ENCODE measurements around the gene TRPM3.
A peak's percentile ranks its signal among the peaks of the same experiment; 100 is the strongest.

The TRPM3 gene

DNA sequence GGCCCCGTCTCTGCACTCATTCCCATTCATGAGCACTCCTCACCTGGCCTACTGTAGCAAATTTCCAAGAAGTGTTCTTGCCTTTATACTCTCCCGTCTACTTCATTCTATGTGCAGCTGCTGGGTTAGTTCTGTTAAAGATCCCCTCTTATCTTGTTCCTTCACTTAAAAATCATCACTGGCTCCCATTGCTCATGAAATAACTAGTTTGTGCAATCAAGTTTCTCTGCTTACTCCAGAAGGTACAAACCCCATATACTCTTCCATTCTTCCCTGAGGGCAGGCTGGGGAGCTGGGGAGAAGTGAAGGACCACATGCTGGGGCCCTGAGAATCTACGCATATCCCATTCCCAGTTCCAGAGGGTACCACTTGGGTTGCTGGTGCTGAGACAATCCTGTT, 622.6 kb downstream of the TRPM3 start:
- Histone ChIP-seq H3K9ac (no peak overlapping the region), H3K36me3 (no peaks in the 10 kb centered on the region), H3K4me2 (no peak overlapping the region)

GRCh38 chr9:70496244-70496643, 625.2 kb downstream of the TRPM3 start:
- Histone ChIP-seq H3K9me3 (no peaks in the 10 kb centered on the region), H3K36me3 (no peaks in the 10 kb centered on the region), H3K27ac (no peak overlapping the region), H3K4me2 (no peak overlapping the region), H3K4me1 (peaks cover 46% of the 10 kb centered on the region), H3K27me3 (no peaks in the 10 kb centered on the region), H3K9ac (no peak overlapping the region), H4K20me1 (no peaks in the 10 kb centered on the region), H3K4me3 (no peak overlapping the region)
- TF ChIP-seq Cebpa-rat (IDR thresholded peaks at IDR 0.05) = no peak

More for the DNA sequence above, 622.6 kb downstream of the TRPM3 start:
- H3K4me3 ChIP-seq = no peak overlapping the region
- TF ChIP-seq Cebpa-rat (IDR thresholded peaks at IDR 0.05) = no peak
- peaks cover 21% of the 10 kb centered on the region for H3K4me1 ChIP-seq
- no peak overlapping the region for H3K27ac ChIP-seq
- no peaks in the 10 kb centered on the region for H4K20me1 ChIP-seq
- no peaks in the 10 kb centered on the region for H3K27me3 ChIP-seq
- H3K9me3 ChIP-seq = no peaks in the 10 kb centered on the region

GRCh38 chr9:70495514-70495913, 625.9 kb downstream of the TRPM3 start:
- Histone ChIP-seq H3K4me2 (peak overlapping the region; percentile 88), H3K9ac (no peak overlapping the region)
- no peak for TF ChIP-seq Cebpa-rat (IDR thresholded peaks at IDR 0.05)

DNA sequence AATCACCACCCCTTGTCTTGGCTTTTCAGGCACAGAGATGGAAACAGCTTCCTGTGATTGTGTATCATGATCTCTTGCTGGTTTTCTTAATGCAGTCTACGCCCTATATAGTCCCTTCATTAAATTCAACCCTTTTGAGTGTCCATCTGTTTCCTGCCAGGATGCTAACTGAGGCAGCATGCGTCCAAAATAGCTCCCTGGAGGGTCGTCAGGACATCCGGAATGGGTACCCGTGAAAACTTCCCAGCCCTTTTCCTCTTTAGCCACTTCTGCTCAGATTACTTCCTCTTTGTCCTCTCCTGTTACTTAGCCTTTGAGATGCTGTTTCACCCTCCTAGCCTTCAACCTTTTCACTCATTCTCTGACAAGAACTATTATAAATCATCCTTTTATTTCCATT, 627.2 kb downstream of the TRPM3 start:
- Histone ChIP-seq H3K27ac (peak overlapping the region; percentile 89), H3K4me3 (0 out of 2 replicates have a peak overlapping the region, but pooled peaks have one; percentile 29), H3K4me2 (peak overlapping the region; percentile 88), H4K20me1 (no peaks in the 10 kb centered on the region), H3K9ac (peak overlapping the region; percentile 68), H3K36me3 (no peaks in the 10 kb centered on the region), H3K4me1 (peaks cover 51% of the 10 kb centered on the region), H3K27me3 (no peaks in the 10 kb centered on the region), H3K9me3 (no peaks in the 10 kb centered on the region)
- TF ChIP-seq Cebpa-rat (IDR thresholded peaks at IDR 0.05) = no peak

More at GRCh38 chr9:70495514-70495913, 625.9 kb downstream of the TRPM3 start:
- Histone ChIP-seq H3K4me3 (no peak overlapping the region), H3K36me3 (no peaks in the 10 kb centered on the region), H3K4me1 (peaks cover 51% of the 10 kb centered on the region), H3K27me3 (no peaks in the 10 kb centered on the region), H3K9me3 (no peaks in the 10 kb centered on the region), H4K20me1 (no peaks in the 10 kb centered on the region), H3K27ac (peak overlapping the region; percentile 89)

- no peaks in the 10 kb centered on the region for H3K27me3 ChIP-seq
- no peaks in the 10 kb centered on the region for H3K9me3 ChIP-seq
Observed at GRCh38 chr9:70493029-70493428, 628.4 kb downstream of the TRPM3 start.

GRCh38 chr9:70492319-70492777, 629.1 kb downstream of the TRPM3 start:
- Histone ChIP-seq H3K4me2 (peak overlapping the region; percentile 88), H3K9me3 (no peaks in the 10 kb centered on the region), H3K9ac (no peak overlapping the region), H4K20me1 (no peaks in the 10 kb centered on the region), H3K27ac (peak overlapping the region; percentile 89; the same call in 1 of the 2 replicates), H3K36me3 (no peaks in the 10 kb centered on the region), H3K27me3 (no peaks in the 10 kb centered on the region), H3K4me1 (peaks cover 51% of the 10 kb centered on the region), H3K4me3 (no peak overlapping the region)
- no peak for TF ChIP-seq Cebpa-rat (IDR thresholded peaks at IDR 0.05)

More at GRCh38 chr9:70493029-70493428, 628.4 kb downstream of the TRPM3 start:
- Histone ChIP-seq H3K4me1 (peaks cover 51% of the 10 kb centered on the region), H3K36me3 (no peaks in the 10 kb centered on the region), H4K20me1 (no peaks in the 10 kb centered on the region), H3K4me2 (peak overlapping the region; percentile 88), H3K27ac (peak overlapping the region; percentile 89), H3K9ac (no peak overlapping the region), H3K4me3 (no peak overlapping the region)
- no peak for TF ChIP-seq Cebpa-rat (IDR thresholded peaks at IDR 0.05)

DNA sequence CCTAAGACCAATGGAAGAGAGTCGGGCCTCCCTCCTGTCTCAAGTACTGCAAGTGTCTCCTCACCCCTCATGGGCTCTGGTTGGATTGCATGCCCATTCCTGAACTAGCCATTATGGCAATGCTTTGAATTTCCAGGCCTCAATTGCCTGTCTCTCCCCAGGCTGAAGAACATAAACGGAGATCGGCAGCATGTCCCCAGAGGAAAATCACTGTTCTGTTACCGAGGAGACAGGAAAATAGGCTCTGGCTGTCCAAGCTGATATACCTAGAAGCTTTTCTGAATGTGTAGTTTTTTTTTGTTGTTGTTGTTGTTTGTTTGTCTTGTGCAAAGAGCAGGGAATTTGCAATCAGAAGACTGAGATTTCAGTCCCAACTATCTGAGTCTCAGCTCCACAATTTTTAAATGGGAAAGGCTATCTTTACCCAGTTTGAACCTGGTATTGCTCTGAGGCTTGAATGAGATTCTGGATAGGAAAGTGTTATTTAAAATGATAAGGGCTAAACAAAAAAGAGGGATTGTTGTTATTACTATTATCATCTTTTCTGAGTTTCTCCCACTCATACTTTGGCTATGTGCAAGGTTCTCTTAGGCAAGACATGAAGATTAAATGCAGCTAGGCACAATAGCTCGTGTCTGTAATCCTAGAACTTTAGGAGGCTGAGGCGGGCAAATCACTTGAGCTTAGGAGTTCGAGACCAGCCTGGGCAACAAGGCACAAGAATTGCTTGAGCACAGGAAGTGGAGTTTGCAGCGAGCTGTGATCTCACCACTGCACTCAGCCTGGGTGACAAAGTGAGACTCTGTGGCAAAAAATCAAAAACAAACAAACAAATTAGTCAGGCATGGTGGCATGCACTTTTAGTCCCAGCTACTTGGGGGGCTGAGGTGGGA, 629.7 kb downstream of the TRPM3 start:
- Histone ChIP-seq H4K20me1 (no peaks in the 10 kb centered on the region), H3K4me2 (peak overlapping the region; percentile 88)
- TF ChIP-seq Cebpa-rat (IDR thresholded peaks at IDR 0.05) = no peak

GRCh38 chr9:70490478-70490877, 630.9 kb downstream of the TRPM3 start:
- Histone ChIP-seq H3K9me3 (no peaks in the 10 kb centered on the region), H4K20me1 (no peaks in the 10 kb centered on the region), H3K27ac (no peak overlapping the region), H3K4me2 (0 out of 2 replicates have a peak overlapping the region, but pooled peaks have one; percentile 88), H3K36me3 (no peaks in the 10 kb centered on the region), H3K27me3 (no peaks in the 10 kb centered on the region), H3K4me1 (peaks cover 47% of the 10 kb centered on the region), H3K4me3 (no peak overlapping the region), H3K9ac (no peak overlapping the region)
- no peak for TF ChIP-seq Cebpa-rat (IDR thresholded peaks at IDR 0.05)

More for the DNA sequence above, 629.7 kb downstream of the TRPM3 start:
- H3K4me3 ChIP-seq = no peak overlapping the region
- no peaks in the 10 kb centered on the region for H3K36me3 ChIP-seq
- no peaks in the 10 kb centered on the region for H3K27me3 ChIP-seq
- no peak overlapping the region for H3K9ac ChIP-seq
- no peaks in the 10 kb centered on the region for H3K9me3 ChIP-seq
- no peak overlapping the region; the same call in 1 of the 2 replicates for H3K27ac ChIP-seq
- peaks cover 51% of the 10 kb centered on the region for H3K4me1 ChIP-seq

- H3K9me3 ChIP-seq = no peaks in the 10 kb centered on the region
- TF ChIP-seq Cebpa-rat (IDR thresholded peaks at IDR 0.05) = no peak
- H3K4me1 ChIP-seq = peaks cover 30% of the 10 kb centered on the region
- no peaks in the 10 kb centered on the region for H4K20me1 ChIP-seq
- no peaks in the 10 kb centered on the region for H3K36me3 ChIP-seq
- H3K4me3 ChIP-seq = no peak overlapping the region
- no peak overlapping the region for H3K9ac ChIP-seq
- no peaks in the 10 kb centered on the region for H3K27me3 ChIP-seq
- no peak overlapping the region for H3K4me2 ChIP-seq
- no peak overlapping the region for H3K27ac ChIP-seq
Observed at GRCh38 chr9:70488793-70489105, 632.7 kb downstream of the TRPM3 start.

GRCh38 chr9:70488098-70488792, 633.2 kb downstream of the TRPM3 start:
- Histone ChIP-seq H3K9ac (no peak overlapping the region), H3K9me3 (no peaks in the 10 kb centered on the region), H4K20me1 (no peaks in the 10 kb centered on the region), H3K27me3 (no peaks in the 10 kb centered on the region), H3K36me3 (no peaks in the 10 kb centered on the region), H3K4me2 (no peak overlapping the region), H3K4me3 (no peak overlapping the region), H3K4me1 (peaks cover 25% of the 10 kb centered on the region), H3K27ac (no peak overlapping the region)
- no peak for TF ChIP-seq Cebpa-rat (IDR thresholded peaks at IDR 0.05)
